IPS DF 6.9 (cell line): ENCODE results near the gene SEMA4B.
"Not testable (repeated sequence)": the region's sequence is repeated elsewhere in the genome, so short reads cannot be mapped to it uniquely, and the experiment has no call there.

Experiments
- DNase-seq: peaks from one replicate; pipeline ENCODE4 v3.0.0-alpha.2; 2013; ENCODE audit warnings: low read depth, low spot score
- H3K27ac ChIP-seq: one replicate; pipeline ENCODE4 v1.5.1; 2013; ENCODE audit warnings: low read length, control low read depth
- H3K27me3 ChIP-seq: 2 replicates; pipeline ENCODE4 v1.6.1; 2013; ENCODE audit warnings: mild to moderate bottlenecking, low read length; ENCODE audit not compliant: control insufficient read depth, insufficient read depth
- H3K36me3 ChIP-seq: 2 replicates; pipeline ENCODE4 v1.6.1; 2013; ENCODE audit warnings: low read length; ENCODE audit not compliant: control insufficient read depth, insufficient read depth
- H3K4me1 ChIP-seq: 2 replicates; pipeline ENCODE4 v1.6.1; 2013; ENCODE audit warnings: low read length; ENCODE audit not compliant: control insufficient read depth, insufficient read depth
- H3K4me3 ChIP-seq: 2 replicates; pipeline ENCODE4 v1.5.1; 2013; ENCODE audit warnings: mild to moderate bottlenecking, low read length
- H3K9me3 ChIP-seq: 2 replicates; pipeline ENCODE4 v1.6.1; 2013; ENCODE audit warnings: low read length, inconsistent platforms; ENCODE audit not compliant: control insufficient read depth, insufficient read depth
- WGBS: extraction: QIAGEN DNeasy Blood & Tissue Kit; methylation state at CpG from one replicate; pipeline ENCODE4 v1.1.7; 2013; ENCODE audit warnings: mixed read lengths, missing lambda C conversion rate; ENCODE audit not compliant: insufficient read length, insufficient coverage; 5-methylcytosine and 5-hydroxymethylcytosine counted together

SEMA4B gene

DNA sequence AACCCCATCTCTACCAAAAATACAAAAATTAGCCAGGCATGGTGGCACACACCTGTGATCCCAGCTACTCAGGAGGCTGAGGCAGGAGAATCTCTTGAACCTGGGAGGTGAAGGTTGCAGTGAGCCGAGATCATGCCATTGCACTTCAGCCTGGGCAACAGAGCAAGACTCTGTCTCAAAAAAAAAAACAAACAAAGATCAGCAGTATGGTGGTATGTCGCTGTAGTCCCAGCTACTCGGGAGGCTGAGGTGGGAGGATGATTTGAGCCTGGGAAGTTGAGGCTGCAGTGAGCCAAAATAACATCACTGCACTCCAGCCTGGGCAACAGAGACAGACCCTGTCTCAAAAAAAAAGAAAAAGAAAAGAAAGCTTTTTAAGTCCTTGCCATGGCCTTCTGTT lies 36.9 kb upstream of the SEMA4B start:
- no CpG with 5 or more reads among the region's 3 CpGs for WGBS
- H3K27me3 ChIP-seq, H3K4me1 ChIP-seq, DNase-seq, H3K9me3 ChIP-seq, H3K4me3 ChIP-seq, H3K27ac ChIP-seq, H3K36me3 ChIP-seq: not testable (repeated sequence)

DNA sequence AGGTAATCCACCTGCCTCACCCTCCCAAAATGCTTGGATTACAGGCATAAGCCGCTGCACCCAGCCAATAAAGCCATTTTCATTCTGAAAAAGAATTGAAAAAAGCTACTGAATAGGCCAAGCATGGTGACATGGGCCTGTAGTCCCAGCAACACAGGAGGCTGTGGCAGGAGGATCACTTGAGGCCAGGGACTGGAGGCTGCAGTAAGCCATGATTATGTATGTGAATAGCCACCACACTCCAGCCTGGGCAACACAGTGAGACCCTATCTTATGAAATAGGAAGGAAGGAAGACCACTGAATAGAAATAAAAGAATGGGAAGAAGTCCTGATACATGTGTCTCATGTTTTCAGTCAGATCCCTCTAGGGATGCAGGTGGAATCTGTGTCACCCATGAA lies 36.0 kb upstream of the SEMA4B start:
- Histone ChIP-seq H3K9me3 (no peaks in the 10 kb centered on the region), H3K27me3 (no peaks in the 10 kb centered on the region), H3K27ac (no peak overlapping the region), H3K4me3 (no peak overlapping the region), H3K36me3 (no peaks in the 10 kb centered on the region), H3K4me1 (peaks cover 3% of the 10 kb centered on the region; the same call in 1 of the 2 replicates)
- no CpG with 5 or more reads among the region's 1 CpG for WGBS
- DNase-seq: no peak

GRCh38 chr15:90165659-90166489 lies 35.3 kb upstream of the SEMA4B start:
- no peak for DNase-seq
- no peaks in the 10 kb centered on the region for H3K9me3 ChIP-seq
- H3K4me1 ChIP-seq: peaks cover 3% of the 10 kb centered on the region; the same call in 1 of the 2 replicates
- H3K4me3 ChIP-seq: no peak overlapping the region
- no peak overlapping the region for H3K27ac ChIP-seq
- no peaks in the 10 kb centered on the region for H3K27me3 ChIP-seq
- WGBS: no CpG with 5 or more reads among the region's 14 CpGs
- no peaks in the 10 kb centered on the region for H3K36me3 ChIP-seq

DNA sequence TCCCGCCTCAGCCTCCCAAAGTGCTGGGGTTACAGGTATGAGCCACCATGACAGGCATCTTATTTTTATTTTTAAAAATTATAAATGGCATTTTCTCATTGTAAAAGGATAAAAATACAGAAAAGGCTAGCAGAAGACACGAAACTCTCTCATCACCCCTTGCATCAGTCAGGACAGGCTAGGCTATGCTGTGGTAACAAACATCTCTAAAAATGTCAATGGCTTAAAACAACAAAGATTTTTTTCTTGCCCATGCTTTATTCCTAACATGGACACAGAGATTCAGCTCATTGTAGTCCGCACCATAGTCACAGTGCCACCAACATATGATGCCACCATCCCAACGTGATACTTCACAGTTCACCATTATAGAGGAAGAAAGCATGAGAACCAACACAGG lies 34.0 kb upstream of the SEMA4B start:
- Histone ChIP-seq H3K27me3 (no peaks in the 10 kb centered on the region), H3K4me3 (no peak overlapping the region), H3K9me3 (no peaks in the 10 kb centered on the region), H3K36me3 (no peaks in the 10 kb centered on the region), H3K4me1 (no peaks in the 10 kb centered on the region), H3K27ac (no peak overlapping the region)
- no peak for DNase-seq
- no CpG with 5 or more reads among the region's 4 CpGs for WGBS

GRCh38 chr15:90171623-90172022 lies 29.5 kb upstream of the SEMA4B start:
- H3K27ac ChIP-seq: no peak overlapping the region
- no peak for DNase-seq
- H3K4me1 ChIP-seq: peaks cover 1% of the 10 kb centered on the region; the same call in 1 of the 2 replicates
- H3K9me3 ChIP-seq: no peaks in the 10 kb centered on the region
- no peaks in the 10 kb centered on the region for H3K36me3 ChIP-seq
- no CpG with 5 or more reads among the region's 1 CpG for WGBS
- H3K27me3 ChIP-seq: no peaks in the 10 kb centered on the region
- no peak overlapping the region for H3K4me3 ChIP-seq

DNA sequence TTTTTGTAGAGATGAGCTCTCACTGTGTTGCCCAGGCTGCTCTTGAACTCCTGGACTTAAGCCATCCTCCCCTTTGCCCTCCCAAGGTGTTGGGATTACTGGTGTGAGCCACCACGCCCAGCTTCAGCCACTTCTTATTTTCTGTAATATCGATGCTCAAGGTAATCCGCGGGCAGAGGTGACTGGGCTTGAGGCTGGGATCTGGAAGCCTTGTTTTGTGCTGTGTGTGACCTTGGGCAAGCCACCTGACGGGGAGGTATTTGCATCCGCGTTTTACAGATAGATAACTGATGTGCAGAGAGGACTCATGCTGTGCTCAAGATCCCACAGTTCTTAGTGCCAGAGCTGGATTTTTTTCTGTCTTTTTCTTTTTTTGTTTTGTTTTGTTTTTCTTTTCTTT lies 27.8 kb upstream of the SEMA4B start:
- H3K27me3 ChIP-seq: no peaks in the 10 kb centered on the region
- DNase-seq: no peak
- H3K27ac ChIP-seq: no peak overlapping the region
- peaks cover 2% of the 10 kb centered on the region; the same call in 1 of the 2 replicates for H3K4me1 ChIP-seq
- H3K4me3 ChIP-seq: no peak overlapping the region
- H3K9me3 ChIP-seq: no peaks in the 10 kb centered on the region
- H3K36me3 ChIP-seq: no peaks in the 10 kb centered on the region
- no CpG with 5 or more reads among the region's 7 CpGs for WGBS

DNA sequence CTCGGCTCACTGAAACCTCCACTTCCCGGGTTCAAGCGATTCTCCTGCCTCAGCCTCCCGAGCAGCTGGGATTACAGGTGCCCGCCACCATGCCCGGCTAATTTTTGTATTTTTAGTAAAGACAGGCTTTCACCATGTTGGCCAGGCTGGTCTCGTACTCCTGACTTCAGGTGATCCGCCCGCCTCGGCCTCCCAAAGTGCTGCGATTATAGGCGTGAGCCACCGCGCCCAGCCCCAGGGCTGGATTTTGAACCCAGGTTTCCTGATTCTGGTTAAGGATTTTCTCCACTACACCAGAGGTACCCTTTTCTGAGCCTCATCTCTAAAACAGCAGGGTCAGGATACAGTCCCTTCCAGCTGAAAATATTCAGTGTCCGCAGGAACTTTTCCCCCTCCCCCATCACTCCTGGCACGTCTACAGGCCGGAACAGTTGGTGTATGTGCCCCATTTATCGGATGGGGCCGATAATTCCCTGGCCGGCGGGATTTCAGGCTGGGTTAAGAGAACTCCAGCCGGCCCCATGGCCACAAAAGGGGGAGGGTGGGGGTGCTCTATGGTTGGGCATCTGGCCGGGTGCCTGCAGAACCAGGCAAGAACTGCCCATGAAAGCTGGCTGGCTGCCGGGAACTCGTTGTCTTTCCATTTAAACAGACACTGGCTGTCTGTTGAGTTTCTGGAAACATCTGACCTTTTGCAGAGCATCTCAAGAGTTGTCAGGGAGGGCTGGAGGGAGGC lies 26.8 kb upstream of the SEMA4B start:
- H3K27ac ChIP-seq: no peak overlapping the region
- H3K27me3 ChIP-seq: no peaks in the 10 kb centered on the region
- no CpG with 5 or more reads among the region's 25 CpGs for WGBS
- no peak for DNase-seq
- H3K4me1 ChIP-seq: peaks cover 2% of the 10 kb centered on the region; the same call in 1 of the 2 replicates
- H3K9me3 ChIP-seq: no peaks in the 10 kb centered on the region
- H3K4me3 ChIP-seq: no peak overlapping the region
- no peaks in the 10 kb centered on the region for H3K36me3 ChIP-seq

DNA sequence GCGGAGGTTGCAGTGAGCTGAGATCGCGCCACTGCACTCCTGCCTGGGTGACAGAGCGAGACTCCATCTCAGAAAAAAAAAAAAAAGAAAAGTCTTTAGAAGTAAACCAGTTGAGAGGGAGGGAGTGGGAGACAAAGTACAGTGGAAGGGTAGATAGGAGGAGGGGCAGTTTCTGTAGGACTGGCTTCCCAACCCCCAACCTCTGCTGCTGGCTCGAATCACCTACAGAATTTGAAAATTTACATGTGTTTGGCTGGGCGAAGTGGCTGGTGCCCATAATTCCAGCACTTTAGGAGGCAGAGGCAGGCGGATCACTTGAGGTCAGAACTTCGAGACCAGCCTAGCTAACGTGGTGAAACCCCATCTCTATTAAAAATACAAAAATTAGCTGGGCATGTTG lies 24.1 kb upstream of the SEMA4B start:
- Histone ChIP-seq H3K36me3 (no peaks in the 10 kb centered on the region), H3K4me3 (no peak overlapping the region), H3K4me1 (peaks cover 2% of the 10 kb centered on the region; the same call in 1 of the 2 replicates), H3K27me3 (no peaks in the 10 kb centered on the region), H3K9me3 (no peaks in the 10 kb centered on the region), H3K27ac (no peak overlapping the region)
- WGBS: no CpG with 5 or more reads among the region's 9 CpGs
- DNase-seq: no peak

DNA sequence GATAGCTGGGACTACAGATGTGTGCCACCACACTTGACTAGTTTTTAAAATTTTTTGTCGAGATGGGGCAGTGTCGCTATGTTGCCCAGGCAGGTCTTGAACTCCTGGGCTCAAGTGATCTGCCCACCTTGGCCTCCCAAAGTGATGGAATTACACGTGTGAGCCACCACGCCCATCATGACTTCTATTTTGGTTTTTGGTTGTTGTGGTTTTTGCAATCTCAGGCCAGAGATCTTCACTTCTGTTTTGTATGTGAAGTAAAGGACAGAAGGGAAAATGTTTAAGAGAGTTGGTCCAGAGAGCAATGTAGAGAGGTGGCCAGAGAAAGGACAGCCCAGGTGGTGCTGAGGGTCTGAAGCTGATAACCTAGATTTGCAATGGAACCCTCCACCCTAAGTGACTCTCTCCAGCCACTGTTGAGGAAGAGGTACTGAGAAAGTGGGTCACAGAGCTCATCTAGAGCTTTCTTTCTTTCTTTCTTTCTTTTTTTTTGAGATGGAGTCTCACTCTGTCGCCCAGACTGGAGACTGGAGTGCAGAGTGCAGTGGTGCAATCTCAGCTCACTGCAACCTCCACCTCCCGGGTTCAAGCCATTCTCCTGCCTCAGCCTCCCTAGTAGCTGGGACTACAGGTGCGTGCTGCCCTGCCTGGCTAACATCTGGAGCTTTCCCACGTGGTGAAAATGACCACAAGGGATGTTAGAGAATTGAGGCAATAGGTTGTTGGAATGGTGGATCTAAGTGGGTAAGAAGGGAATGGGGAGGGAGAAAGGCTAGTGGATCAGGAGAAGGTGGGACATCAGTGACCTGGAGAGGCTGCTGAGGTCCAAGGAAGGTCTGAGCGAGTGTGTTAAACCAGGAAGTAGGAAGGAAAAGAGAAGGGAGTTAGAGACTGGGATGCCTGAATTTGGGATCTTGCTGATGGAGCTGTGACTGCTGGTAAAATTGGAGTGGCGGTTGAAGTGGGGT lies 22.4 kb upstream of the SEMA4B start:
- Histone ChIP-seq H3K27me3 (no peaks in the 10 kb centered on the region), H3K36me3 (no peaks in the 10 kb centered on the region), H3K4me1 (peaks cover 2% of the 10 kb centered on the region; the same call in 1 of the 2 replicates), H3K9me3 (no peaks in the 10 kb centered on the region), H3K27ac (no peak overlapping the region), H3K4me3 (no peak overlapping the region)
- DNase-seq: no peak
- WGBS: no CpG with 5 or more reads among the region's 10 CpGs

DNA sequence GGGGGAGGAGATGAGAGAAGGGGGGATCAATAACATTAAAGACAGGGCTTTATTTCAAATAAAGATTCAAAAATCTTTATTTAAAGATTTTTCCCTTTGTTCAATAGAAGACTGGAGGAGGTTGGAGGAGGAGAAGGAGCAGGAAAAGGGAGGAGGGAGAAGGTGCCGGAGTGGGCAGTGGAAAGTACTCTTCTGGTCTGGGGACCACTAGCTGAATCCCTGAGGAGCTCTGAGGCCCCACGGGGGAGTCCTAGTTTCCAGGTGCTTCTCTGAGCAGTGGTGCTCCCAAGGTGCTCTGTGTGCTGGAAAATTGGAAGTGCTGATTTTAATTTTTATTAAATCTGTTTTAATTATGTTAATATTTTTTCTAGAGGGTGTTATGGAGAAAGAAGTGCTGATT lies 19.4 kb upstream of the SEMA4B start:
- Histone ChIP-seq H3K27ac (no peak overlapping the region), H3K9me3 (no peaks in the 10 kb centered on the region), H3K36me3 (no peaks in the 10 kb centered on the region), H3K4me3 (no peak overlapping the region), H3K27me3 (no peaks in the 10 kb centered on the region), H3K4me1 (0 out of 2 replicates have a peak, but pooled peaks cover 1% of the 10 kb centered on the region)
- DNase-seq: no peak
- WGBS: no CpG with 5 or more reads among the region's 2 CpGs
